ENCODE data around the gene ADGRB3.

Gene ADGRB3

GRCh38 chr6:68726992-68727391 lies 91.9 kb downstream of the ADGRB3 start:
- peak overlapping the region; percentile 41 for H3K27ac ChIP-seq
- no peaks in the 10 kb centered on the region for H3K36me3 ChIP-seq
- TF ChIP-seq CTCF (IDR thresholded peaks at IDR 0.05; ENCODE audit: low read depth, low read length), result no peak
- H3K27me3 ChIP-seq (ENCODE audit: insufficient read depth, low read depth, severe bottlenecking), result no peaks in the 10 kb centered on the region
- no peak overlapping the region for H3K4me3 ChIP-seq (ENCODE audit: low read depth, low read length)
- no peak for DNase-seq
- H3K9me3 ChIP-seq (ENCODE audit: severe bottlenecking), result no peaks in the 10 kb centered on the region

GRCh38 chr6:68727699-68728098 lies 92.6 kb downstream of the ADGRB3 start:
- DNase-seq, result no peak
- Histone ChIP-seq H3K36me3 (no peaks in the 10 kb centered on the region), H3K4me3 (ENCODE audit: low read depth, low read length) (no peak overlapping the region), H3K27ac (no peak overlapping the region), H3K27me3 (ENCODE audit: insufficient read depth, low read depth, severe bottlenecking) (no peaks in the 10 kb centered on the region), H3K9me3 (ENCODE audit: severe bottlenecking) (no peaks in the 10 kb centered on the region)
- no peak for TF ChIP-seq CTCF (IDR thresholded peaks at IDR 0.05; ENCODE audit: low read depth, low read length)

GRCh38 chr6:68728159-68728979 lies 93.3 kb downstream of the ADGRB3 start:
- no peak for DNase-seq
- no peak overlapping the region for H3K27ac ChIP-seq
- H3K36me3 ChIP-seq, result no peaks in the 10 kb centered on the region
- no peak overlapping the region for H3K4me3 ChIP-seq (ENCODE audit: low read depth, low read length)
- H3K9me3 ChIP-seq (ENCODE audit: severe bottlenecking), result no peaks in the 10 kb centered on the region
- no peaks in the 10 kb centered on the region for H3K27me3 ChIP-seq (ENCODE audit: insufficient read depth, low read depth, severe bottlenecking)
- TF ChIP-seq CTCF (IDR thresholded peaks at IDR 0.05; ENCODE audit: low read depth, low read length), result no peak

GRCh38 chr6:68729377-68729903 lies 94.4 kb downstream of the ADGRB3 start:
- Histone ChIP-seq H3K4me3 (ENCODE audit: low read depth, low read length) (no peak overlapping the region), H3K36me3 (no peaks in the 10 kb centered on the region)
- no peak for TF ChIP-seq CTCF (IDR thresholded peaks at IDR 0.05; ENCODE audit: low read depth, low read length)

GRCh38 chr6:68730291-68731054 lies 95.4 kb downstream of the ADGRB3 start:
- no peak for DNase-seq
- H3K27ac ChIP-seq, result no peak overlapping the region
- H3K4me3 ChIP-seq (ENCODE audit: low read depth, low read length), result no peak overlapping the region
- no peaks in the 10 kb centered on the region for H3K27me3 ChIP-seq (ENCODE audit: insufficient read depth, low read depth, severe bottlenecking)
- no peaks in the 10 kb centered on the region for H3K9me3 ChIP-seq (ENCODE audit: severe bottlenecking)
- TF ChIP-seq CTCF (IDR thresholded peaks at IDR 0.05; ENCODE audit: low read depth, low read length), result no peak
- H3K36me3 ChIP-seq, result no peaks in the 10 kb centered on the region

More at GRCh38 chr6:68729377-68729903, 94.4 kb downstream of the ADGRB3 start:
- Histone ChIP-seq H3K9me3 (ENCODE audit: severe bottlenecking) (no peaks in the 10 kb centered on the region), H3K27me3 (ENCODE audit: insufficient read depth, low read depth, severe bottlenecking) (no peaks in the 10 kb centered on the region), H3K27ac (no peak overlapping the region)
- no peak for DNase-seq
